NOMO-1 treated with DMSO at 0.1 percent for 48 hours (cell line): Measurements from ENCODE around the gene NLGN4X.

Experiments
- DNase-seq: peaks from one replicate; lab custom pipeline; 2025; ENCODE audit not compliant: unreplicated experiment; lab: John Stamatoyannopoulos, UW

NLGN4X gene

DNA sequence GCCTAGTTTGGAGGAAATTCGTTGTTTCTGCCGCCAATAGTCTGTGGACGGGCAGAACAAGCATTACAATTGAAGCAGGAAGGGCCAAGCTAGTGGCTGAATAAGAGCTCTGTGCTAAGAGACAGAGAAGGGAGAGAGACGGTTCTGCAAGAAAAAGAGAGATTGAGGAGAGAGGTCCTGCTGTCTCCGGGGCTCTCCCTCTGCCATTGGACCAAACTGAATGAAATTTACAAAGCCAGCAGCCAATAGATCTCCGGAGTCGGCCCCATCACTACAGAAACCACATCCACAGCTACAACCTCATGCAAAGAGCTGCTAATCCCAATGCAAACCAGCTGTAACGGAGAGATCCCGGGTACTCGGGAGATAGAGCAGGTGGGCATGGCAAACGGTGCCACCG, at the start of gene NLGN4X:
NLGN4X (minus strand) TSS at position 148 of the 400 bp plus-strand sequence. CDS start 77,401 bp downstream, outside the sequence.
- DNase-seq: no peak

DNA sequence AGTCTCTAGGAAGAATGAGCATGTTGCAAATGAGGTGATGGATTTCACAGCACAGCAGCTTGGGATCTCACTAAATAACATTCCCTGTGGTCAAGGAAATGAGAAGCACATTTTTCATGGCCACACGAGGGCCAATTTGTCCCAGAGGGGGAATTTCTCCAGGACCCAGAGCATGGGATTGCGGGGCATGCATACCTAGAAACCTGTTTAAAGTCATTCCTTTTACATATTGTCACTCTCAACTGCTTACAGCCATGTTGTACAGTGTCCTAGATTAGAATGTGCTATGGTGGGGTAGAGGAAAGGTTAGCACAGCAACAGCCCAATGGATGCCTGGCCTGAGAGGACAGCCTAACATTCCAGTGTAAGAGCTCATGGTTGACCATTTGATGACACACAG, 37.4 kb upstream of the NLGN4X start:
- no peak for DNase-seq

DNA sequence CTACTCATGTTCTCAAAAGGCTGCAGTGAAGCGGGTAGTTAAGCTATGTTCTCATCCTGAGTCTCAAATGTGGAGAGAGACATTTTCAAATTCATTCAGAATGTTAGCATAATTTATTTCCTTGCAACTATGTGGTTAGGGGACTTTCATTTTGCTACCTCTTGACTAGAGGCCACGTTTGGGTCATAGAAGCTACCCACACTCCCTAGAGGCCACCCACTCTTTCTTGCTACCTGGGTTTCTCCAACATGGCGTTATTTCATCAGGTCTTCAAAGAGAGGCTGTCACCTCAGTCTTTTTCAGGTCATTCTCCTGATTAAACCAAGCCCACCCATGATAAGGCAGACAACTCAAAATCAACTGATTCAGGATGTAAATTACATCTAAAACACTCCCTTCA, 34.3 kb upstream of the NLGN4X start:
- DNase-seq: no peak

DNA sequence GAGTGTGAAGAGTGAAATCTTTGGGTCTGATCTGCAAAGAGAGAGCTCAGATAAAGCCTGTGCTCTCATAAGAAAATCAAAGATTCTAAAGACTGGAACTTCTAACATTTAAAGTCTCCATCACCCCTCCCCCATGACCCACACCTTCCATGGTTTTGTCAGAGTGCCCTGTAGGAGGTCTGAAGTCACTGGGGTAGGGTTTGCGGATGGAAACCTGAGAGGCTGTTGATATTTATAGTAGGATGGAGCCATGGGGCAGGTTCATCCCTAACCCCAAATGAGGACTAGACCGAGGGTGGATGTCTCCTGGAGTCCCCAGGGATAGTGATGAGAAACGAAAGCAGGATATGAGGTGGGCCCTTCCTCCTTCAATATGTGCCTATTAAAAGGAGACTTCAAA, 28.4 kb upstream of the NLGN4X start:
- DNase-seq: no peak

DNA sequence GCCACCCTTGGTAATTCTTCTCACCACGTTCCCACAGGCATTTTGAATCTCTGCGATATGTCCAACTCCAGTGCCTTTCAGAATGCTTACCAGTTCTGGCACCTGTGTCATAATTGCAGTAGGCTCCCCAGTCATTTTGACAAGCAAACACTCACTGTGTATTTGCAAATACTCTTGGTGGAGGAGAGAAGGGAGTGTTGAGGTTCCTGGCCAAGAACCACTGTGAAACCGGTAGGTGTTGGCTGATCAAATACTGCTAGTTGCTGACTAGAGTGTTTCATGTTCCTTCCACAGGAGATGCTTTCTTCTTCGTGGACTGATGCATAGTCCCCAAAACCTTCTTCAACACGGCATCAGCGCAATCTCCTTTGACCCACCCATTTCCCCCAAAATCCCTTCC, 16.0 kb upstream of the NLGN4X start:
- no peak for DNase-seq

DNA sequence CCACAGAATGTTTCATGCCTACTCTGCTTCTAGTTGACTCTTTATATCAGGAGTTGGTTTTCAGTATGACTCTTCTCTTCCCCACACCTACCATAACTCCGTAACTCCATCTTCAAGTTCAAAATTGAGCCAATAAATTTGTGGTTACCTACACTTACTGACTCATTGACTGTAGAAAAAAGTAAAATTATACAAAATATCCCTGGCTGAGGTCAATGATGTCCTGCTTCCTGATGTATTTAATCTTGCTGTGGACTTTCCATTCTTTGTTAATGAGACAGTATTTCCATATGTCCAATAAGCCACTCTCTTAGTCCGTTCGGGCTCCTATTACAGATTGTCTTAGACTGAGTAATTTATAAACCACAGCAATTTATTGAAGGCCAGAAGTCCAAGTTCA, 9.9 kb upstream of the NLGN4X start:
- no peak for DNase-seq

DNA sequence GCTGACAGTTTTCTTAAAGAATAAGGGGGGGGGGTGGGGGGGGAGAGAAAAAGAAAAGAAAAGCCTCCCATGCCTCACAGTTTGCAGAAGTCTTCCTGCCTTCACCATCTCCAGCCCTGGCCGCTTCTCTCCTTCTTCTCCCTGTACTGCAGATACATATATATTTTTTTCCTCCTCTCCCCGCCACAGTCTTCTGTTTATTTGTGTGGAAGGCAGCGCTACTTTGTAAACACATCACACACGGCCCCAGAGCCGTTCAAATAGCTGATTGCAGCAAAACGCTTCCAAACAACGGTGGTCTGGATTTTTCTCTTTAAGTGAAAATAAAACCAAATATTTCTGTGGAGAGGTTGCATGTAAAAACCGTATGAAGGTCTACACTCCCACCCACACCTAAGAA, 732 bp downstream of the NLGN4X start:
- DNase-seq: no peak

DNA sequence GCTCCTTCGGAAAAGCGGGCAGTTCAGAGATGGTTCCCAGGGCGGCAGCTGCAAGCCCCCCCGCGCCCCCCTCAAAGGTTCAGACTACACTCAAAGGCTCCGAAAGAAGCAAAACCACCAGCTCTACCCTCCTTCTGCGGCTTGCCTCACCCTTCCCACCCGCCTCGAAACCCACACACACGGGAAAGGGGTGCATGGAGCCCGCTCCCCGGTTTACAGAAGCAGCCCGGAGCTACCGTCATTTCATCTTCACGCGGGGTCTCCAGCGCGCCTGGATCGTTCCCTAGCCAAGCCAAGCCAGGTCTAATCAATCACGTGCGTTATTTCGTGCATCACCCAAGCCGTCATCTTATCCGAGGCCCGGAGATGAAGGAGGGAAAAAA, 1.2 kb downstream of the NLGN4X start:
- no peak for DNase-seq

DNA sequence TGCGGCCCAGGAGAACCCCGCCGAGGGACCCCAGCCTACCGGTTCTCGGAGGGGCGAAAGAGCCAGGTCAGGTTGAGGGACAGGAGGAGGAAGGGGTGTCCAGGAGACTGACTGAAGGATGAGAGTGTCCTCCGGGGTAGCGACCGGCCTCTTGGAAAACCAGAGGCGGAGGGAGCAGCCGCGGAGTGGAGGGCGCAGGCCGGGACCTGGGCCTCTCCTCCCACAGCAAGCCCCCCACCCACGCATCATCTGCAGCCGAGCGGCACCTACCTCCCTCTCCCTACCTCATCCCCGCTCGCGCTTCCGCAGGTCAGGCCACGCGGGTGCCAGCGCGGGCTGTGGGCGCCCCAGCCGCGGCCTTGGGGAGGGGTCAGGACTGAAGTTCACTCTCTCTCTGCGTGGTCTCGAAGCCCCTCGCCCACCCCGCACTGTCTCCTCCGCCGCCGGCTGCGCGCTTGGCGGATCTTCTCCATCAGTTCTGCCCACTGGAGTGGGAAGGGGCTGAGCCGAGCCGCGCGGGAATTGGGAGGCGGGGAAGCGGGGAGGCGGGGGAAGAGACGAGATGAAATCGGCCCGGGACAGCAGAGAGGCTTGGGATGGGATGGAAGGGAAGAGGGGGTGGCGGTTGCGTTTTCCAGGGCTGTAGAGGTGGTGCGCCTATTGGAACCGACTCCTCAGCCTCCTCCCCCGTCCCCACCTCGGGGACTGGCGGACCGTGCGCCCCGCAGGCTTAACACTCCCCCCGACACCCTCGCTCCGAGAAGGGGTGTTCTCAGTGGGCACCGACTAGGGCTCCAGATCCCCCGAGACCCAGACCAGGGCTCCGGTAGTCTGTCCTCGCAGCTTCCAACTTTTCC, 1.8 kb downstream of the NLGN4X start:
- DNase-seq: no peak

DNA sequence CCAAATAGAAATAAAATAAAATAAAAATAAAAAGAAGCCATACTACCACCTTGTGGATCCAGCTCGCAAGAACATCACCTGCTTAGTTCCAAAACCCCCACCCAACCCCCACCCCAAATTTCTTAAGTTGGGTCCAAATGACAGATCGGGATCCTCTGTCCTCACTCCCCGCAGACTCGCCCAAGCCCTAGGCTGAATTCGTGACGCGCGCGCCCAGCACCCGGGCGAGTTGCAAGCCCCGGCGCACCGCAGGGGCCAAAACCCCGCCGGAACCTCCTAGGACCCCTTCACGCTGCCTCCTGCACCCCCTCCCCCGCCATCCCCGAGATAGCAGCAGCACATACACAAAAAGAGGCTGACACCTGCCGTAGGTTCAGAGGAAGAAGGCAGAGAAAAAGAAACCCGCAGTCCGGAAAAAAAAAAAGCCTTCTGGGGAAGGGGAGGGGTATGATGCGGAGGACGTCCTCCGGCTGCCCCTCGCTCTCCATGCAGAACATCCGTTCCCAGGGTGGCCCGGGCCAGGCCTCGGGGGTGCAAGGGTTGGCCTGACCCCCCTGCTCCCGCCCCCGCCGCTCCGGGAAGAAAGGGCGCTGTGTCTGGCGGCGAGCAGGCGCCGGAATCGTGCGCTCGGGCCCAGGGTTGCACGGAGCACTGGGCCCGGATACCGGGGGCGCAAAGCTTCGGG, 2.6 kb downstream of the NLGN4X start:
- no peak for DNase-seq

DNA sequence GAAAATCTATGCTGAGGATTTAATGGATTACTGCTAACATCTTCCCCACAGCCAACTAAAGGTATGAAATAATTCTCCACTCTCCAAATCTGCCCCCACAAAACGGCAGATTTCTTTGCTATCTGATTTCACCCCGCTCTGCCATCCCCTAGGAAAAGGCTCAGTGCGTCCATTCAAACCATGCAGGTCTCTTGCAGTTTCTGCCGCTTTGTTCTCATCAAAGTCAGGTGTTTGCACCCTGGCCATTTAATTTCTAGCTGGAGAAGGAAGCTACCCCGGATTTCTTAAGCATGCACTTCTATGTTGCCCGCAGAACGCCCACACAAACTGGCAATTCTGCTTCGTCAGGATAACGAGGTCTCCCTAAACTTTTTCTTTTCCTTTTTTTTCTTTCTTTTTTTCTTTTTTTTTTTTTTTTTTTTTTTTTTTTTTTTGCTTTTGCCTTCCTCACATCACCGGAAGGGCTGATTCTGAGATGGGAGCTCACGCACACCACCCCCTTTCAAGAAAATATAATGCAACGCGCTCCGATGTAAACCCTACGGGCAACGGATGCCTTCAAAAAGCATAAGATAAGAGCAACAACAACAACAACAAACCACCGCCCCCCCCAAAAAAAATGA, 3.3 kb downstream of the NLGN4X start:
- DNase-seq: no peak

DNA sequence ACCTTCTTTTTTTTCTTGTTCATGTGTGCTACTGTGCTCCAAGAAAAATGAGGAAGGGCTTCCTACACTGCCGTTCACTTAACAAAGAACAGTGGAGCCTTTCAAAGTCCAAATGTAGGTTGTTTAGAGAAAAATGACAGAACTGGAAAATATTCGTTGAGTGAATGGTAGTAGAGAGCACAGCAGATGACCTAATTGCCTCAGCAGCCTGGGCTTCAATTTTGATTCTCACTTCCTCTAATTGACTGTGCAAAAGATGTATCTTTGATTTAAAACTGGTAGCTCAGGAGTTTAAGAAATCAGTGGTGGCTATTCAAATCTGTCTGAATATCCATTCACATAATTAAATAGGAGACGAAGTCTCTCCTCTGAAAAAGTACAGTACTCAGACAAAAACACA, 5.2 kb downstream of the NLGN4X start:
- DNase-seq: no peak

DNA sequence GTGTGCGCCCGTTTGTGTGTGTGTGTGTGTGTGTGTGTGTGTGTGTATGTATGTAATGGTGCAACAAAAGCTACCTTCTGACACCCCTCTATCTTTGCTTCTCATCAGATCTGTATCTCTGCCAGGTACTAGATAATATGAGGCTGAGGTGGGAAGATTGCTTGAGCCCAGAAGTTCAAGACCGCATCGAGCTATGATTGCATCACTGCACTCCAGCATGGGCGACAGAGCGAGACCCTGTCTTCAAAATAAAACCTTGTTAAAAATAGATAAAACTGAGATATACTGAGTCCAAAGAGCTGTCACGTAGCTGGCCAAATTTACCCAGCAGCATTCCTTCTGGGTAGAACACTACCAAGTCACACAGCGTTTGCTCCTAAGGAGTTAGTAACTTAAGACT, 18.4 kb downstream of the NLGN4X start:
- no peak for DNase-seq

DNA sequence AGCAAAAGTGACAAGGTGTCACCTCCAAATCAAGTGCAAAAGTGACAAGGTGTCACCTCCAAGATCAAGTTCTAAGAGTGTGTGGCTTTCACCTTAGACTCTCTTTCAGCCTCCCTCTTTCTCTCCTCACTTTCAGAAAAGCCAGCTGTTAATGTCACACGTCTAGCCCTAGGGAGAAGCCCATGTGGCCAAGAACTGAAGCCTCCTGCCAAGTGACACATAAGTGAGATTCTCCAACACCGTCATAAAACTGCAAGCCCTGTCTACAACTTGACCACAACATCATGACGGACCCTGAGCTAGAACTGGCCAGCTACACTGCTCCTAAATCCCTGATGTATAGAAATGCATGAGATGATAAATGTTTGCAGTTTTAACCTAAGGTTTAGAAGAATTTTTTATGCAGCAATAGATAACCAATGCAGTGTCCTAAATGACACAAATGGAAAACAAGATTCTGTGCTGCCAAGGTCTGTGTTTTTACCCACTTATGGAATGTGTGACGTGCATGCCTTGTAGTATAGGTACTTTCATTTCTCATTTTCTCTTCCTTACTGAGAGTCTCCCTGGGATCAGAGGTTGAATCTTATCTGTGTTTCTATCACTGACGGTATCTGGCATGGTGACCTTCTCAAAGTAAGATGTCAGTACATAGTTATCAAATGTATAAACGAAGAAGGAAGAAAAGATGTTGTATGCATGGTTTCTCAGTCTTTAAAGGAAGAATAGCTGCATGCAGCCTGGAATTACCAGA, 25.0 kb downstream of the NLGN4X start:
- no peak for DNase-seq

DNA sequence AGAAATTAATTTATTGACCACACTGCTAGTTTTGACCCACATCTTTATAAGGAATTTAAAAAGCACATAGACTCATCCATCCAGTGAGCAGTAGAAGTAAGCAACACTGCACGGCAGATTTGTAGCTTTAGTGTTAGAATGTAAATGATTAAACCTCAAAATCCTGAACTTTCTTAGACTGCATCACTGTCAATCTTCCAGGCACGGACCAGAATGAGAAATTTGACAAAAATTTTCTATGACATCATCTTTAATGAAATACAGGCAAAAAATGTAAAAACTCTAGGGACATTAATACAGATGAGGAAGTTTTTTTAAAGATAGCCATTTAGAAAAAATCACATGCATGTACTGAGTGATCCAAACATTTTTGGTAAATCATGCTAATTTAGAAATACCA, 29.2 kb downstream of the NLGN4X start:
- no peak for DNase-seq

DNA sequence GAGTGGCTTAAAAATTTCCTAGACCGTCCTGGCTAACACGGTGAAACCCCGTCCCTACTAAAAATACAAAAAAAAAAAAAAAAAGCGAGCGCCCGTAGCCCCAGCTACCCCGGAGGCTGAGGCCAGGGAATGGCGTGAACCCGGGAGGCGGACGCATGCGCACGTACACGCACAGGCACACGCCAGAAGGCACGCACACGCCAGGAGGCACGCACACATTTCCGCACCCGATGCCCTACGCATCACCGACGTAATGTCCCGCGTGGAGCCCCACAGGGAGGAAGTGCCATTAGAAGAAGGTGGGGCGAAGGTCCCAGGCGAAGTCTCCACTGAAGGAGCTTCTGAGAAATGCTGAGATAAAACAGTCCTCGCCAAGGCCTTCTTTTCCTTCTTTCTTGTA, 41.4 kb downstream of the NLGN4X start:
- DNase-seq: no peak

DNA sequence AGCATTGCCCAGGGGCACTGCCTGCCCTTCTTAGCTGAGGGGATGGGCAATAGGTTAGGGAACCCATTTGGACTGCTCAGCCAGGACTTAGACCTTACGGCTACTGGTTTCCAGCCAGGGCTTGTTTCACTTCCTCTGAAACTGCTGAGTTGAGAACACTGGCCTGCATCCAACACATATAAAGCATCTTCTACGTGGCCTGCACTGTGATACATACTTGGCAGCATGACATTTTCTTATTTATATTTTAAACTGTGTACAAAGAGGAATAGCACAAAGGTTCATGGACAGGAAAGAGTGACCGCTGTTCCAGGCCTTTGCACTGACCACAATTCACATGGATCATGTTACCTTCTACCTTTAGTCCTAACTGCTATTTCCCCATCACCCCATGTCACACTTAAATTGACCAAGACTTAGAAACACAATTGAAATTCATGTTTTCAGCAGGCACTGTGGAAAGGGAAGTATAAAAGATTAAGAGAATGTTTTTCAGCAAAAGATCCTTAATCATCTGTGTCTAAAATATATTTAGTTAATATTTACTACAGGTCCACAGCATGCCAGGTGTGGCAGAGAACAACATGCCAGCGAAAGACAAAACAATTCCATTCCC, 43.7 kb downstream of the NLGN4X start:
- peak; percentile 0 for DNase-seq

DNA sequence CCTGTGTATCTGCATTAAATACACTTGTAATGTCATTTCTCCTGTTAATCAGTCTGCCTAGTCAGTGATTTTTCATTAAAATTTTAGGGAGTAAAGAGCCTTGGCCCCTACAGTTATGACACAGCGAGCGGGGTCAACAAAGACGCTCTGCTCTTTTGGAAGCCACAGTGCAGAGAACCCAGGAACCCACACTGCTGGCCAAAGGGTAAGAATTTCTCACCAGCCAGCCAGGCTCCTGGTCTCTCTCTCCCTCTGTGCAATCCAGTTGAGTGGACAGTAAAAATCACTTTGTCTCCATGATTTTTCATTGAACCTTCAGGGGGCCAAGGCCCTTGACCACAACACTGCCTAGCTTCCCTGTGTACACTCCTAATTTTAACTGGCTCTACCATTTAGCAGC, 52.8 kb downstream of the NLGN4X start:
- no peak for DNase-seq

DNA sequence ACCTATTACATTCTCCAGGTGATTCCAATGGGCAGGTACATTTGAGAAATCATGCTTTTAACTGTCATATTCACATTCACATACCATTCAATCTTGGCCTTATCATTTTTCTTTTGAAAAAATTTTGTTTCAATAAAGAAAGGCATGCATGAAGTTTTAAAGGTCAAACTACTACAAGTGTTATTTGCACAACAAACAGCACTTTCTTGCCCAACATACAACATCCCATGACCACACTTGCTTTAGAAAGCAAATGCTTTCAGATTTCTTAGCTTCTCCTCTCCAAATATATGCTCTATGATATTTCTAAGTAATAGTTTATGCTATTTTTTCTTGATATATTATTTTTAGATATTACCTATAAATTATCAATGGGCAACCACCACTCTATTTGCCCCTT, 58.2 kb downstream of the NLGN4X start:
- DNase-seq: no peak

DNA sequence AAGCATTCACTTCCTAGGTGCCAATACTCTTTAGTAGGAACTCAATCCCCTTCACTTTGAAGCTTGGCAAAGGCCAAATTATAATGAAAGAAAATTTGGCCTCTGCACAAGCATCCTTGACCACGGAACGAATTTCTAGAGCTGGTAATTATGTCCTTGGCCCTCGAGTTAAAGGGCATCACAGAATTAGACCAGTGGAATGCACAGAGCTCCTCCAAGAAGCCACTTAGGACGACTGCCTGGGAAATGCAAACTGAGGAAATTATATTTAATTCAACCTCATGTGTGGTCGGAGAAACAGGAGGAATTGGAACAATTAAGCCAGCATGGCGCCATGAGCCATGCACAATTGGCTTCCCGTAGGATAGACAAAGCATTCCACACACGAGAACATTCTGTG, 59.3 kb downstream of the NLGN4X start:
- no peak for DNase-seq

DNA sequence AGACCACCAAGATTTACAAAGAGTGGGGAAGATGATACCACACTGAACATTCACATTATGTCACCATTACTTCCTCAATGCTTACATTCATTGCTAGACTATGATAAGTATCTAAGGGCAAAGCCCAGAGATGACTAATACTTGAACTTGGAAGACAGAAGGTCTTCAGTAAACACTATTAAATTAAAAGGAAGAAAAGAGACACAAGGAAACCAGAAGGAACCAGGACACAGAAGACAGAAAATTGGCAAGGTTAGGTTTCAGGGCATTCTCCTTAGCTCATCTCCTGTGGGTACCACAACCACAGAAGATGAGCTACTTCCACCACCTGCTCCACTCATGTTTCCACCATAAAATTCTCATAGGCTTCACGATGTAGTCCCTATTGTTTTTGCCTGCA, 64.9 kb downstream of the NLGN4X start:
- DNase-seq: no peak
